Stimulated activated naive CD8-positive, alpha-beta T cell treated with anti-CD3 and anti-CD28 coated beads, Interleukin-15, Interleukin-2, amounts not matched to agents 100 U/mL and 50 U/mL, for 24 hours (primary cell): ENCODE measurements around the gene NTM.
"Not testable (repeated sequence)": the region's sequence is repeated elsewhere in the genome, so short reads cannot be mapped to it uniquely, and the experiment has no call there.

Experiments used
- ATAC-seq: fragments of 150-1000 bp; cut with Tn5 transposase; one replicate; pipeline ENCODE4 v1.10.0; 2021
- DNase-seq: peaks from one replicate; pipeline ENCODE4 v3.0.0; 2021

The NTM gene

DNA sequence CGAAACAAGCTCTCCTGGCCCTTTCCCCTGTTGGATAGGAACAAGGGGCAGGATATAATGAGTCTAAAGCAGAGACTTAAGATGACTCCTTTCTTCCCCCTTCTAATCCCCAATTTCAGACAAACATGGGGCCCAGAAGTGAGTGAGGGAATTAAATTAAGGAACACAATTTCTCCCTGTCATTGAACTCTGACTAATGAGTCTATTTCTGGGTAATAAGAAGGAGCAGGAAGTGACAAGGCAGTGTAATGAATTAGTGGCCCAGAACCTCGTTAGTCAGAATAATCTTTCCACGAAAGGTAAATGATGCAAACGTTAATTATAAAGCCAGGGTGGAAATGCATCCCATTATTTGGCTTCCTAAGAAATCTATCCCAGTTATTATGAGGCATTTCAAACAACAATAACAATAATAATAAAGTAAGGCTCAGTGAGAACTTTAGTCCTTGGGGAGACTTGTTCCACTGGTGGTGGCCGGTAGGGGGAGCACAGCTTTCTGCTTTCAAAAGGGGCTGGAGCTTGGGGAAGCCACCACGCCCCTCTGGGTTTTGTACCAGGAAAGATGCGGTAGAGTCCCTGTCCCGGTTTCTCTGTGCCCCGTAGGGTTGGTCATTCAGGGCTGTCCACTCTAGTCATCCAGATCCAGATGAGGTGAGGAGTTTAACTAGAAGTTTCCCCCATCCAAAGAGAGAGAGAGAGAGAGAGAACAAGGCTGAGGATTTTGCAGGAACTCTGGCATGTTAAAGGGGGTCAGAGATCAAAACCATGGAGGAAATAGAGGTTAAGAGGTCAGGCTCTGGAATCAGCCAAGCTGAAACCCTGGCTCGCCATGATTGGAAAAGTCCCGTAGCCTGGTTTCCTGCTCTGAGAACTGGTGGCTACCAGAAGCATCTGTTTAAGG is 298.3 kb downstream of the NTM start:
- ATAC-seq = no peak
- DNase-seq = peak; percentile 62

DNA sequence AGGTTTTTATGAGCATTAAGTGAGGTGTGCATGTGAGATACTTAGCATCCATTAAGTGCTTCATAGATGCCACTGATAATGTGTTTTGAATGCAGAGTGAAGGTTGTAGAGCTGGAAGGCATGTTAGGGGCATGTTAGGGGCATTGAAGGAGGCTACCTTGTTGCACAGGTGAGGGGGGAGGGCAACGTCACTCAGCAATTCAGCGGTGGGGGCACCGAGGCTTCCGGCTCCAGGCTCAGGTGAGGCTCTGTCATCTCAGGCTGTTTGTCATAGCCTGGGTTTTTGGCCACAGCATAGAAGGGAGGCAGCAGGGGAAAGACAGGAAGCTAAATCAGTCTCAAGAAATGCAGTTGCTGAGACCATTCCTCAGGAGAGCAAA is 299.0 kb downstream of the NTM start:
- DNase-seq = no peak
- ATAC-seq = no peak

DNA sequence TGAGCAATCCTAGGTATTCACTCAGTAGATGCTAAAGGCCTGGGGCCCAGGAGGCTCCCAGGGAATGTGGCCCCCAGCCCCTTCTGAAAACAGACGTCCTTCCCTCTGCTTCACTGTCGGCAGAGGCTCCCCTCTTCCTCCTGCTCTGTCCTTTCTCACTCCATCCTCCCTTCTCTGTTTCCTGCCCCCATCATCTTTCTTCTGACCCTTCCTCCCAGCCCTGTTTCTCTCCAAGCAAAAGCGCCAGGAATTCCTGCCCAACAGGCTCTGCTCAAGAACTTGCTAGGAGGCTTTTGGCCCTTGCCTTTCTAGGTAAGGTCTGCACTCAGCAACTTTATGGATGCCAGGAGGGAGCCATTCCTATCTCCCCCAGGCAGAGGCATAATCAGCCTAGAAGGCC is 300.5 kb downstream of the NTM start:
- DNase-seq (no peak), ATAC-seq (no peak)

DNA sequence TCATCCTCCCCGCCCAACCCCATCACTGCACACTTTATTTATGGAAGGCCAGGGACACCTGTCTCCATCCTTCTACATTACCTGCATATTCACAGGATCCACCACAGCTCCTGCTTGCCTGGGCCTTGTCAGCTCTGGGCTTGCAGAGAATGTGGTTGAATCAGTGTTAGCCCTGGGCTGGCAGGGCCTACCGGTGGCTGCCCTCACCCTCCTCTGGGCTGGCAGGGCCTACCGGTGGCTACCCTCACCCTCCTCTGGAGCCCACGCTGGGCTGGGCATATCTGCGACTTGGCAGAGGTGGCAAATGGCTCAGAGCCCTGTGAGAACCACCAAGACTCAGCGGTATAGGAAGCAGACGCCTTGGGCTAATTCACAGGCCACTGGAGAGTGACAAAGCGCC is 300.9 kb downstream of the NTM start:
- ATAC-seq = no peak
- no peak for DNase-seq

DNA sequence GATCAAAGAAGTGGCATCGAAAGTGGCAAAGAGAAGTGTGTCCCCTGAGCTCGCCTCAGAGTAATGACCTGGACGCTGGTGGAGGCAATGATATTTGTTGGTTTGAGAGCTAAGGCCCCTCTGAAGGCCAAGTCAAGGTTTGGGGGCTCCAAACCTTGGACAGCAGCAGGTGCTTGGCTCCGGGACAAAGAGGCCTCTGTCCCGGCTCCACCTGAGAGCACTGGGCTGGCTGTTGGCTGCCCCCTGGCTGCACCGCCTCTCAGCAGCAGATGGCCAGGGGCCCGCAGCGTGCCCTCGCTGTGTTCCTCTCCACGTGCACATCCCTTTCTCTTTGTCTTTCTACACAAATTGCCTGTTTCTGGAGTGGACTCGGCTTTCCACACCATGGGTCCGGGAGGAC is 301.3 kb downstream of the NTM start:
- DNase-seq (no peak), ATAC-seq (no peak)

DNA sequence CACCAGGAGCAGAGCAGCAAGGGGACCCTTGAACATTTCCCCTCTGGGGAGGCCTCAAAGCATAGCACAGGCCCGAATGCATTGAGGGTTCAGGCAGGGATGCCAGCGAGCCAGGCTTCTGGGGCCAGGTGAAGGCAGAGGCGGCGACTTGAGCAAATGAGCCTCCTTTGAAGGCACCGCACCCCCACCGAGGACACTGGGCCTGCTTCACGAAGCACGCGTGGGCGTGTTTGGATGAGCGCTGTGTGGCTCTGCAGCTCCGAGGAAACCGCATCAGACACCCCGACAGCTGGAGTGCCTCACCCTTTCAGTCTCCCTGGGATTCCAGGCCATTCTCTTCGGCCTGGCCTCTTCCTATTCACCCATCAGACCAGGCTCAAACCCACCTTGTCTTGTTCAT is 301.8 kb downstream of the NTM start:
- no peak for DNase-seq

DNA sequence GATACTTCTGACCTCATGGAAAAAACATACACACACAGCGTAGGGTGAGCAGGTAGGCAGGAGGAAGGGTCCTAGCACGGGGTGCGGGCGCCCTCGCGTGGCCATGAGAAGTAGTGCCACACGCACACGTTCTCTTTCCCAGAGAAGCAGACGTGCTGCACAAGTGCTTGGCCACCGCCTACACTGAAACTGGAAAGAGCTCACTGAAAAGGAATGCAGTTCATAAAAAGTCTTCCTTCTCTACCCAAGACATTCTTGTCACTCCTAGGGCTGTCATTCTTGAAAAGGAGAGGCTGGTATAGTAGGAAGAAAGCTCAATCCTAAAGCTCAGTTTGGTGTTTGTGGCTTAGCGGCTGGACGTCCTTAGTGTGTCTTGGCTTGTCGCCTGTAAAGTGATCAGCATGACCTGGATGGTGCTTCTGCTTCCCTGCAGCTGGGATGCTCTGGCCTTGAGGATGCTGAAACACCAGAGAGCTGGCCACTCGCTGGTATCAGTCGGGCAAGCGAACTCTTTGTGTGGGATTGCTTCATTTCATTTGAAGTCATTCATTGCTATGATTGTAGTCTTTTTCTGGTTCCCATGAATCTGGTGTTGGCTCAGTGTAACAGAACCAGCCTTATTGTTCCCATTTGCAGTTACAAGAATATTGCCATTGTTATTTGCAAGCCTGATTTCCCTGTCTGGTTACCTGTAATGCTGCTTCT is 303.8 kb downstream of the NTM start:
- ATAC-seq (peak; percentile 67), DNase-seq (peak; percentile 64)

More for the DNA sequence above, 301.8 kb downstream of the NTM start:
- ATAC-seq = no peak

DNA sequence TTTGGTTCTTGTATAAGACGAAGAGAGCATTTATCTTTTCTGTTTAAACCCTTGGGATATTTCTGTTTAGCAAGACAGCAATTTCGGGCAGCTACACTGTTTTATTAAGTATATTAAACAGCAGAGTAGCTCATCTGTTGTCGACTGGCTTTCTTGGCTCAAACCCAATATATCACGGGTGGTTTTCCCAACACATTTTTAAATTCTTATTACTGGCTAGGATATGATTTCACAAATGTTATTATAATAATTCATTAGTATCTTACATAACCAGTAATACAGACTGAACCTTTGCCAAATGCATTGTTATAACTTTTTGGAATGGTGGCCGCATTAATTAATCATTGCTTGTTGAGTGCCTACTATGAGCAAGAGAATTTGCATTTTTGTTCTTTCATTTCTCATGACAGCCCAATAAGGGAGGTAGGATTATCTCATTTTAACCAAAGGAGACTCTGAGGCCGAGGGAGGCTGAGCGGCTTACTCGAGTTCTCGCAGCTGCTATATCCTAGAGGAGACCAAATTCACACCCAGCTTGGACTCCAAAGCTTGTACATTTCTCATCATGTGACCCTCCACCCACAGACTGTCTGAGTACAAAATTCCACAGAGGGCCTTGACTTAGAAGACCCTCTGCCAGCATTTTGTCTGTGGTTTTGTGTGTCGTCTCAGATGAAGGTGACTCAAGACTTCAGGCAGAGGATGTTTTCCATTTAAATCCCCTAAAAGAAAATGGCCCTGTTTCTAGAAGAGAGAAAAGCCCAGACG is 304.9 kb downstream of the NTM start:
- DNase-seq (no peak), ATAC-seq (no peak)

DNA sequence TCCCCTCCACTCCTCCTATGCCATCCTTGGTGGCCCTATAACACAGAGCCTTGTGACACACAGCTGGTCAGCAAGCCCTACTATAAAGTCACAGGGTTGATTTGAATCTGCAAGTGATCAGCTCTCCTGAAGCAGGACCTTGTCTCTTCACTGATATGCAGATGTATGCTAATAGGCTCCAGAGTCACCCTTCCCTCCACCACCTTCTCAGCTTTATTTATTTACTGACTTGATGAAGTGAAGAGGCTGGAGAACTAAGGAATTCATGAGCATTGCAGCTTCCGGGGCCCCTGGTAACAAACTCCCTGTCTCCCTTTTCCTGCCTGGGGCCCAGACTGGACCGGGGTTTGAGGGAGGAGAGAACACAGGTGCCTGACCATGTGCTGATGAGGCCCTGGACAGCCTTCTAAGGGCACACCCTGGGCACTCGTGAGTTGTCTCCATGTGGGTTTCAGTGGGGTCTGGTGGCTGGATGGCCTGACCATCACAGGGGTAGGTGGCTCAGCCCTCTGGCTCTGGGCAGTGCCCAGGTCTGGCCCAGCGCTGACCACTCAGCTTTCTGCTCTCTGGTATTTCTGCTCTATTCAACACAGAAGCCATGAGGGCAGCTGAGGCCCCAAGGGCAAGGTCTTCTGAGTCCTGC is 307.5 kb downstream of the NTM start:
- DNase-seq (no peak), ATAC-seq (no peak)

DNA sequence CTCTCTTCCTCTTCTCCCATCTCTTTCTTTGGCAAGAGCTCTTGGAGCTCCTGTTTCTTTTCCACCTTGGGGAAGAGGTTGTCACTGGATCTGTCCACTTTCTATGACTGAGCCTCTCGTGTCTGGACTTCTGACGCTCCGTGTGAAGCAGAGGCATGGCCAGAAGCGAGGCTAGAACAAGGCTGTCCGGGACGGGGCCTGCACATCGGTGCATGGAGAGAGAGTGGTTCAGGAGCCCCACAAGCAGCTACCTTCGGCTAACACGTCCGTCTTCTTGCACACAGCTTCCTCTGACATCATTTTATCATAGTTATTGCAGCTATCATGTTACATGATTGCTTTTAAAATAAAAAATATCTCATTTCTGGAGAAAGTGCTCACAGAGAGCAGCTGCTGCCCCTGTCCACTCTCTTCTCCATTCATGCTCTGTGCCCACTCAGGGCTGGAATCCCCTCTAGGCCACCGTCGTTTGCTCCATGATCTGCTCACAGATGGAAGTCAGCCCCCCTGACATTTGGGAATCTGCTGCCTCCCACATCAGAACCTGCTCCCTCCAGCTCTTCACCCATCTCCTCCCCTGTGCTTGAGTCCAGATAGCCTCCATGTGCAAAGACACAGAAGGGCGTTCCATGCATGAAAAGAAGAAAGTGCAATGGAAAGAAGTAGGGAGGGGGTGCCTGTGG is 308.4 kb downstream of the NTM start:
- DNase-seq (no peak), ATAC-seq (no peak)

DNA sequence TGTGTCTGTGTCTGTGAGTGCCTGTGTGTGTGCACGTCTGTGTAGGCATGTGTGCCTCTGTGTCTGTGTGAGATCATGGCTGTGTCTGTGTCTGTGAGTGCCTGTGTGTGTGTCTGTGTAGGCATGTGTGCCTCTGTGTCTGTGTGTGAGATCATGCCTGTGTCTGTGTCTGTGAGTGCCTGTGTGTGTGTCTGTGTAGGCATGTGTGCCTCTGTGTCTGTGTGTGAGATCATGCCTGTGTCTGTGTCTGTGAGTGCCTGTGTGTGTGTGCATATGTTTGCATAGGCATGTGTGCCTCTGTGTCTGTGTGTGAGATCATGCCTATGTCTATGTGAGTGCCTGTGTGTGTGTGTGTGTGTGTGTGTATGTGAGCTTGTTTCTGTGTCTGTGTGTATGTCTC is 310.0 kb downstream of the NTM start:
- not testable (repeated sequence) for DNase-seq, ATAC-seq

DNA sequence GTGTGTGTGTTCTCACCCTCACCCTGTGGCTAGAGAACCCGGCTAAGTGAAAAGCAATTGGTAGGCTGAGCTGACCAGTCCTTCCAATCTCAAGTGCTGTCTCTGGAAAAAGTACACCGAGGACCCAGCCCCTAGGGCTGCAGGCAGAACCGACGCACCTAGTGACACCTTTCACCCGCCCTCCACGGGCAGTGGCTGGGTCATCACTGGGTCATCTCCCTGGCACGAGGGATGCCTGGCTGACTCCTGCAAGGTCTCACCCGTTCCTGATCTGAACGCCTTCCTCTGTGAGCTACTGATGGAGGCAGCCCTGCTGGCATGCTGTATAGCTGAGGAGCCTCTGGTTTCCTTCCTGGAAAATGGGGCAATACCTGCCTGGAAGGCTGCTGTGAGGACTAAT is 311.5 kb downstream of the NTM start:
- no peak for DNase-seq
- ATAC-seq = no peak

DNA sequence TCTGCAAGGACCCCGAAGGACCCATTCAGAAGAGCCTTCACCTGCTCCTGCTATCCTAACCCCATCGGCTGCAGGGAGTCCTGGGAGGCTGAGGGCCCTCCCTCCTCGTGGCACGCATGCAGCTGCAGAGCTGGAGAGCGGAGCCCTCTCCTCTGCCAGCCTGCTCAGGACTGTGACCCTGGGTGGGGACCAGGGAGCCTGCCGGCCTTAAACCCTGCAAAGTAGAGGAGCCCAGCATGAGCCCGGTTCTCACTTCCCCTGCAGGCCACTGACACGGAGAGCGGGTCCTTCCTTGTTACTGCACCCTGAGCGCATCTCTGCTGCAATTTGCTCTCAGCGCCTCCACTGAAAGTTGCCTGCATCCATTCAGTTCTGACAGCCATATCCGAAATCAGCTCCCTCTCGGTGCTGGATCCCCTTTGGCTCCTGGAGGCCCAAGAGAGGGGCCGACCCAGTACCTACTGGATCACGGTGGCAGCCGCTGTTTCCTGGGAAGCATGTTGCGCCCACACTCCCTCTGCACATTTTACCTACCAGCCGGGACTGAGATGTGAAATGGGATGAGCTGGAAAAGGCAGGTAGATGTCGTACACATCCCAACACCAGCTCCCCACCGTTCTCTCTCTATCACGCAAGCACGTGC is 312.1 kb downstream of the NTM start:
- ATAC-seq (no peak), DNase-seq (no peak)

DNA sequence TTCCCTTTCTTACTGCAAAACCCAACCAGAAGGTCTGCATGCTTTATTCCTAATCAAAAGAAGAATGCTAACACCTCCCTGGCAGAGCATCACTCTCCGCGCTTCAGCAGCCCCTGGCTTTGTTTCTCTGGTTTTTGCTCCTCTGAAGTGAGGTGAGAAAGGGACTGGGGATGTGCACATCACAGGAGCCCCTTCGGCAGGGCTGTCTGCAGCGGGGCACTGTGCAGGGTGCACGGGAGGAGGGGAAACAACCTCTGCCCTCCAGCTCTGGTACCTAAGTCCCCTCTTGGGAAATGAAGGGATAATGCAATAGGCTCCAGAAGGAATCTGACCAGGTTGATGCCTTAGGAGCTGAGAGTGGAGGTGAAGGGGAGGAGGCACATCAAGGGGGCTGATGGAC is 312.7 kb downstream of the NTM start:
- no peak for DNase-seq
- ATAC-seq = no peak

DNA sequence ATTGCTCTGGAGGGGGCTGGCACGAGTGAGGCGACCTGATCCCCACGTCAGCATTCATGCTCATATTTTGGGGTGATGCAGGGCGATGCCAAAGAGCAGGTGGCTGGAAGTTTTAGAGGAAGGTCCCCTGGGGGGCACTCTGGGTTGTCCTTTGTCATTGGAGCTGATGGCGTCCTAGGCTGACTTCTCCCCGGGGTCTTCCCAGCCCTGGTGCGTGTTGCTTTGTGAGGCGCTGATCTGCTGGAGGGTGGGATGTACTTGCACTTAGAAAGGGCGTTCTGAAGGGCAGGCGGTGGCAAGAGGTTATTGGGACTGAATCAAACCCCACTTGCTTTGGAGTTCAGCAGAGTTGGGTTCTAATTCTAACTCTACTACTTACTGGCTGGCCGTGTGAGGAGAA is 313.3 kb downstream of the NTM start:
- DNase-seq = no peak
- no peak for ATAC-seq

DNA sequence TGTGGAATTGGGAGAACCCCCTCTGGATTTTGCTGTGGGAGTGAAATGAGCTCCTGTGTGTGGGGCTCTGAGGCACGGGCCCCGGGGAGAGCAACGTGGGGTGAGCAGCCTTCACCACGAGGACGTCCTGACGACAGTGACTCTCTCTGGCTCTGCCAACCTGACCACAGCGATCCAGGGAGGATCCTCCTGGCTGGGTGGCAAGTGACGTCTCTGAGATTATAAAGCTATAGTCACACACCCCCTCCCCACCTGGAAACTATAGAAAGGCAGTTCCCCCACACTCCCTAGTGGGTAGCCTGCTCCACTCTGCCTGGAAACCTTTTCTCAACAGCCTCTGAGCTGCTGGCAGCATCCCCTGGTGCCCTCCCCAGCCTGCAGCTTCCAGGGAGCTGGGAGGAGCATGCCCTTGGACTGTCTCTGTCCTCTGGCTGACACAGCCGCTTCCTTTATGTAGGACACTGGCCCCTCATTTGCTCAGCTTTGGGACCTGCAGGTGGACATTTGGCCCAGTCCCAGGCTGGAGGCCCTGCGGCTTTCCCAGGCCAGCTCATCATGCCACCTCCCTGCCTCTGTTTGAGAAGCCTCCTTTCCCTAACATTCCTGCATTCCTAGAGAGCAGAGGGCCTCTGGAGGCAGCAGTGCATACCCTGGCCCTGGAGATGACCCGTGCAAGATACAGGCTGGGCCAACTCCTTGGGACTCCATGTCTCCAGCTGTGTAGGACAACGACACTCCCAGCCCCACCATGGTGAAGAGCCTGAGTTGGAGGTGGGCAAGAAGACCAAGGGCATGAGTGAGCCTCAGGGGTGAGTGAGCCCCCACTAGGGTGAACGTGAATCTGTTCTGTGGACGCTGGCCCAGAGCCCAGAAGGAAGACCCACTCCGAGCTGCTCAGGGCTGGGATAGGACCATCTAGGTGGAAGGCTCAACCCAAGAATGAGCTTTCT is 314.0 kb downstream of the NTM start:
- no peak for ATAC-seq
- no peak for DNase-seq

DNA sequence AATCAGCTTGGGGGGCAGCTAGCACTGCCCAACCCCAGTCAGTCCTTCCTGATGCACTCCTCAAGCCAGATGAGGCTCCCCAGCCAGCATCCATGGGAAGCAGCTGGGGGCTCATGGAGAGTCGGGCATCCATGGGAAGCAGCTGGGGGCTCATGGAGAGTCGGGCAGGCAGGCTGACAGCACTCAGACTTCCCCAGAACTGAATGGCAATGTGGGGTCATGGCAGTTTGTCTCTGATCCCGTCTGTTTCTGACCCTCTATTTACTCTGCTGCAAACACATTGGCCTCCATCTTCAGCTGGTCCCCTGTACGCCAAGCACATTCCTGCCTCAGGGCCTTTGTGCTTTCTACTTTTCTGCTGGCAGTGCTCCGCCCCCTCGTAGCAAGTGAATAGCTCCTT is 314.8 kb downstream of the NTM start:
- ATAC-seq (no peak), DNase-seq (no peak)

DNA sequence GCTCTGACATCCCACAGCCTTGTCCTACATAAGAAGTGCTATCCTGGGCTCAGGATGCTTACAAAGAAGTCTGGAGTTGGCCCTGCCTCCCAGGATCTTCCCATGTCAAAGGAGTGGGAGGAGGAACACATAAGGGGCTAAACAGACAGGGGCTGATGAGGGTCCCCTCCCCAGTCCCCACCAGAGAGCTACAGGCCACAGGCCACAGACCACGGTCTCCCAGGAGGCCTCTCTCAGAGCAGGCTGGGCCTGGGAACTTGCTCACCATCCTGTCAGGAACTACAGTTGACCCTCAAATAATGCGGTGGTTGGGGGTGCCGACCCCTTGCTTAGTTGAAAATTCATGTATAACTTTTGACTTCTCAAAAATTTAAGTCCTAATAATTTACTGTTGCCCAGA is 315.5 kb downstream of the NTM start:
- no peak for ATAC-seq
- DNase-seq = no peak

DNA sequence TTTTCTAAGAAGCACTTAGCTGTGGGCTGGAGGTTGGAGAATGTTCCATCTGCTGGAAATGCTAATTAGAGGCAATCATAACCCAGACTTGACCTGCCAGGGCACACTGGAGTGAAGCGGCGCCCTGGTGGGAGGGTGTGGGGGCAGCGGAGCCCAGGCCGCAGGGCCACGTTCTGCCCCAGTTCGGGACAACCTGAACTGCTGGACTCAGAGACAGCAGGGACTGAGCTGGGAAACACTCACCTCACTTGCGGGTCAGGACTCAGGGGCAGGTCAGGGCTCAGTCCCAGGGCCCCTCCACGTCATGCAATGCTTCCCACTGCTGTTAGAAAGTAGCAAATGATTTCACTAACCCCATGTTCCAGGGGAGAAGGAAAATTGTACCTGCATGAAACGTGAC is 316.4 kb downstream of the NTM start:
- DNase-seq = no peak
- ATAC-seq = no peak
